GM13976 (cell line): Measurements from ENCODE around the gene KRTAP4-16.
"Not testable (repeated sequence)": the region's sequence is repeated elsewhere in the genome, so short reads cannot be mapped to it uniquely, and the experiment has no call there.

Source experiments
- DNase-seq: peaks from one replicate; pipeline ENCODE4 v3.0.0; 2012; ENCODE audit warnings: low spot score
- CTCF ChIP-seq: IDR thresholded peaks from 2 replicates; pipeline ENCODE4 v1.5.1; 2012; ENCODE audit warnings: borderline replicate concordance, mild to moderate bottlenecking; ENCODE audit not compliant: insufficient read depth; ENCODE audit errors: extremely low read depth, missing control alignments, control extremely low read depth
- in situ Hi-C: fragments of 300-500 bp; cut with MboI; formaldehyde crosslinking; loops from one replicate; pipeline ENCODE4 v1.12.0; 2022; ENCODE audit warnings: low sequenced_read_pairs, mixed read lengths, inconsistent platforms; ENCODE audit not compliant: unreplicated experiment

Gene KRTAP4-16

DNA sequence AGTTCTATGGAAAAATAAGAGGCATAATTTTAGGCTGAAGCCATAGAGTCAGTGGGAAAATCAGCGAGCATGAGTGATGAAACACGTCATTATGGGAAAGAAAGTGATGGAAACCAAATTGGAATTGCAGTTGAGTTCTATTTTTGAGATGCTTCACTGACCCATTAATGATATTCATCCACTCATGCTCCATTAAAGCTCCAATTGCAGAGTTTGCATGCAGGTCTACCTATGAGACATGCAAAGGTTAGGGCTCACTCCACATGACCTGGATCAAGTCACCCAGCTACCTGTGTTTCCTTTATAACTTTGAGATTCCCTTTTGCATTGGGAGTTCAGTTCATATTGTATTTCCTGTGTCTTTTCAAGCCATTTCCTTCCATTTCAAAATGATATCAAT is 28.3 kb downstream of the KRTAP4-16 start:
- in situ Hi-C loops, result no loop called here
- DNase-seq, result no peak
- TF ChIP-seq CTCF, result no peak

- DNase-seq, result no peak
- TF ChIP-seq CTCF, result no peak
- in situ Hi-C loops, result no loop called here
Measured at GRCh38 chr17:41071606-41072360, 30.2 kb downstream of the KRTAP4-16 start.

- no peak for TF ChIP-seq CTCF
- in situ Hi-C loops, result no loop called here
- DNase-seq, result no peak
Measured at GRCh38 chr17:41069031-41069430, 33.0 kb downstream of the KRTAP4-16 start.

DNA sequence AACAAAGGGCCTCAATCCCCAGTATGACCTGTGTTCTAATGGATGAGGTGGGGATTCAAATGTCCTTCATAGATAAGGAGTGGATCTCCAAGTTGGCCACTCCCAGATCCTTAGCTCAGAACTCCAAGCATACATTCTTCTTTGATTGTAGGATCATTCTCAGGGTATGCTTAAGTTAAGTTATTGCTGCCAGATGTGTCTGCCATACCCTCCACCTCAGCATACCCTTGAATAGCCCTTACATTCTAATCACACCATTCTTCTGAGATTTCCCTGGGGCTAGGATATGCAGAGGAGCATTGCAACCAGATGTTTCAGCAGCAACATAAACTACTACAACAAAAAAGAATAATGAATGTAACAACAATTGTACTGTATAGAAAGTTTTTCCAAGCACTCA is 34.7 kb downstream of the KRTAP4-16 start:
- no peak for DNase-seq
- in situ Hi-C loops, result no loop called here

DNA sequence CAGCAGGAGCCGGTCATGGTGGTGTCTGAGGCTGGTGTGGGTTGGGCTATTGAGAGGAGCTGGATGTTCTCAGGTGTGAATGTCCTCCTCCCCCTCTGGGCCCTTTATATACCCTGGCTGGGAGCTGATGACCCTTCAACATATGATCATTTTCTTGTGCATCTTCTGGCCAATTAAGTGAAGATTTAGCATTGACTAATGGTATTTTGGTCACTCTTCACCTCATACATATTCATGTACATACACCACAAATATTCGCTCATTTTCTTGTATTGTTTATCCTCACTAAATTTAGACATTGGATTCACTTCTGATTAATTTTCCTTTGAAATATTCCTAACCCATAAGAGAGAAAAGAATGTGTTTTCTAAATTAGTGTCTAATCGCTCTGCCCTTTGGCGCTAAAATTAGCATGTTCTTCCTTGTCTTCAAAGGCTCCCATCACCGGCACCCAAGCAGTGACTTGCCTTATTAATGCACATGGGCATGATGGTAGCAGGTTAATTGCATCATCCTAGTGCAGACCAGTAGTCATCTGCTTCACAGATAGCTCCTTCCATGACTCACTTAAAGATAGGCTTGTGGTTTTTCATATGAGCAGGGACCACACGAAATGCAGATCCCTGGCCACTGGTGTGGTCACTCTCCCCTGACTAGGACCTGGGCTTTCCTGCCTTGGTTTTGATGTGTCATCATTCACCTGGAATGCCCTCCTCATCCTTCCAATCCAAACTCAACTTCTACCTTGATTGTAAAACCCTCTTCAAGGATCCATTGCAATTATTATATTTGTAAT is 36.0 kb downstream of the KRTAP4-16 start, which contains the start of gene KRTAP2-4:
KRTAP2-4 (minus strand) TSS at position 51 of the 796 bp plus-strand sequence; CDS start at position 17, 34 bp downstream.
- no peak for DNase-seq
- in situ Hi-C loops, result no loop called here
- no peak for TF ChIP-seq CTCF

More for the DNA sequence above, 34.7 kb downstream of the KRTAP4-16 start:
- no peak for TF ChIP-seq CTCF

DNA sequence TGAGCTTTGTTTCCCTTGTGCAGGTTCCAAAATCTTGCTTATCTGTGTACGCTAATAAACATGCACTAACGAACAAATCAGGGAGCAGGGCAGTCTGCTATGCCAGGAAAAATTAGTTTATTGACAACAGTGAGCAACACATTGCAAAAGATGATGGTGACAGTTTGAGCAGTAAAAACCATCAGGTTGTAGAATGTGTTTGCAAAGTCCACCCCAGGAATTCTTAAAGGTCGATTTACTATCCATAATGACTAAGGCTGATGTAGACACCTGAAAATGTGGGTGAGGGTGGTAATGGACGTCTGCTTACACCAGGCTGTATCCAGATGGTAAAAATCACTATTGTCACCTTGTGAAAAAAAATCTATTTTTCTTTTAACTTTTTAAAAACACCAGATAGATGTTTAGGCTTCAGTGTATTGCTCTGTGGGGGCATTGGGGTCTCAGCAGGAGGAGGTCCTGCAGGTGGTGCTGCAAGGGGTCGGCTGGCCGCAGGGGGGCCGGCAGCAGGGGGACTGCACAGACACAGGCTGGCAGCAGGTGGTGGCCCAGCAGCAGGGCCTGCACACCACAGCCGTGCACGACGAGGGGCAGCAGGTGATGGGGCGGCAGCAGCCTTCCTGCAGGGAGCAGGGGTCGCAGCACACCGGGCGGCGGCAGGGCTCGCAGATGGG is 36.9 kb downstream of the KRTAP4-16 start:
- DNase-seq, in situ Hi-C loops: not testable (repeated sequence)
